Lower leg skin (tissue), 4 donors: ENCODE results near the gene IL11. TPM values are rescaled to one million over a fixed set of nuclear protein-coding genes. Genes with fewer than 3 reads are reported as not detected.
A peak's percentile ranks its signal among the peaks of the same experiment; 100 is the strongest.
"Not testable (repeated sequence)": the region's sequence is repeated elsewhere in the genome, so short reads cannot be mapped to it uniquely, and the experiment has no call there.

Source experiments
- DNase-seq, 2 donors: peaks; one replicate each; pipeline ENCODE4 v3.0.0-alpha.2; 2019; ENCODE audit warnings: low spot score in 2 of 2
- H3K4me3 ChIP-seq: fragments of 200-600 bp; sonication (generic); 2 replicates; pipeline ENCODE4 v1.5.1; 2017; ENCODE audit warnings: mild to moderate bottlenecking, low read depth; ENCODE audit not compliant: poor library complexity, severe bottlenecking
- POLR2A ChIP-seq, 2 donors: fragments of 450-650 bp; IDR thresholded peaks; one replicate each; pipeline ENCODE4 v1.6.1; 2016 to 2017; ENCODE audit warnings: antibody characterized with exemption in 2 of 2, mild to moderate bottlenecking in 1 of 2, moderate library complexity in 1 of 2
- WGBS, 2 donors: methylation state at CpG; one replicate each; pipeline ENCODE4 v1.1.5; 2018; 5-methylcytosine and 5-hydroxymethylcytosine counted together
- intact Hi-C: fragments of 100-400 bp; cut with DNase I; formaldehyde crosslinking; loops from one replicate; pipeline ENCODE4 v1.15.0; 2023; ENCODE audit warnings: low total_unique reads
- total RNA-seq, 4 donors: library from RNA; depleted of rRNA; stranded (reverse); fragments of >200 nt; gene quantifications; one replicate each; pipeline ENCODE4 v1.1.0, GENCODE V29; 2016
- TF ChIP-seq, protein P1 (sequence below), 3 donors: fragments of 450-650 bp; IDR thresholded peaks; one replicate each; pipeline ENCODE4 v1.5.1; 2016; ENCODE audit warnings: antibody characterized with exemption in 3 of 3, mild to moderate bottlenecking in 3 of 3, moderate library complexity in 2 of 3

The IL11 gene
- under 1 TPM in 3 of 4 donors, not detected in 1; 0.23 to 0.68 (median 0.46) TPM for total RNA-seq

DNA sequence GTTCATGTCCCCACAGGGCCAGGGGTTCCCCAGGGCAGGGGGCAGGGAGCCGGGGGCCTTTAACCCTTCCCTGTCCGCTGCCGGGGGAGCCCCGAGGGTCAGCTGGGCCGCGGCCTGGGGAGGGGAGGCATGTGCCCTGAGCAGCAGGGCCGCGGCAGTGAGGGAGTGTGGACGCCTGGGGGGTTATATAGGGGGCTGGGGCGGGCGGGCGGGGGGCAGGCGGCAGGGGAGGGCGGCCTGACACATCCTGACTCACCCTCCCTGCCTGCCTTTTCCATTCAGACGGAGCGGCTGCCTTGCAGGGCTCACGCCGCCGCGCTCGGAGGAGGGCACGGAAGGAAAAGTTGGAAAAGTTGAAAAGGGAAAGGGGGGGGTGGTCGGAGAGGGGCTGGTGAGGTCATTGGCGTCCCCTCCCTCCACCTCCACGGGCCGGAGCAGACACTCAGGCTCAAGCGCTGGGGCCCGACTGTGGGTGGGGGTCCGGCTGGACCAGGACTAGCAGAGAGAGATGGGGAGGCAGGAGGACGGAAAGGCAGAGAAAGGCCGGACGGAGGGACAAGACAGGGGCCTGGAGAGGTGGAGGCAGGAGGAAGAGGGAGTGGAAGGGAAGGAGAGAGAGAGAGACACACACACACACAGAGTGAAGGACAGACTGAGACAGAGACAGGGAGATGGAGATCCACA, at the start of gene IL11:
Gene IL11 (minus strand): TSS at position 159 of the 684 bp plus-strand sequence. CDS start 153 bp downstream, at position 6.
- DNase-seq, result no peak
- H3K4me3 ChIP-seq, result no peak within 1 kb of the TSS
- no peak for TF ChIP-seq POLR2A (IDR thresholded peaks at IDR 0.05)
- TF ChIP-seq, protein P1, sequence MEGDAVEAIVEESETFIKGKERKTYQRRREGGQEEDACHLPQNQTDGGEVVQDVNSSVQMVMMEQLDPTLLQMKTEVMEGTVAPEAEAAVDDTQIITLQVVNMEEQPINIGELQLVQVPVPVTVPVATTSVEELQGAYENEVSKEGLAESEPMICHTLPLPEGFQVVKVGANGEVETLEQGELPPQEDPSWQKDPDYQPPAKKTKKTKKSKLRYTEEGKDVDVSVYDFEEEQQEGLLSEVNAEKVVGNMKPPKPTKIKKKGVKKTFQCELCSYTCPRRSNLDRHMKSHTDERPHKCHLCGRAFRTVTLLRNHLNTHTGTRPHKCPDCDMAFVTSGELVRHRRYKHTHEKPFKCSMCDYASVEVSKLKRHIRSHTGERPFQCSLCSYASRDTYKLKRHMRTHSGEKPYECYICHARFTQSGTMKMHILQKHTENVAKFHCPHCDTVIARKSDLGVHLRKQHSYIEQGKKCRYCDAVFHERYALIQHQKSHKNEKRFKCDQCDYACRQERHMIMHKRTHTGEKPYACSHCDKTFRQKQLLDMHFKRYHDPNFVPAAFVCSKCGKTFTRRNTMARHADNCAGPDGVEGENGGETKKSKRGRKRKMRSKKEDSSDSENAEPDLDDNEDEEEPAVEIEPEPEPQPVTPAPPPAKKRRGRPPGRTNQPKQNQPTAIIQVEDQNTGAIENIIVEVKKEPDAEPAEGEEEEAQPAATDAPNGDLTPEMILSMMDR (IDR thresholded peaks at IDR 0.05), result no peak
- intact Hi-C loops, result no loop called here
- 8 to 13% methylated on average over 23 to 26 of the region's 32 CpGs for WGBS, 2 donors

DNA sequence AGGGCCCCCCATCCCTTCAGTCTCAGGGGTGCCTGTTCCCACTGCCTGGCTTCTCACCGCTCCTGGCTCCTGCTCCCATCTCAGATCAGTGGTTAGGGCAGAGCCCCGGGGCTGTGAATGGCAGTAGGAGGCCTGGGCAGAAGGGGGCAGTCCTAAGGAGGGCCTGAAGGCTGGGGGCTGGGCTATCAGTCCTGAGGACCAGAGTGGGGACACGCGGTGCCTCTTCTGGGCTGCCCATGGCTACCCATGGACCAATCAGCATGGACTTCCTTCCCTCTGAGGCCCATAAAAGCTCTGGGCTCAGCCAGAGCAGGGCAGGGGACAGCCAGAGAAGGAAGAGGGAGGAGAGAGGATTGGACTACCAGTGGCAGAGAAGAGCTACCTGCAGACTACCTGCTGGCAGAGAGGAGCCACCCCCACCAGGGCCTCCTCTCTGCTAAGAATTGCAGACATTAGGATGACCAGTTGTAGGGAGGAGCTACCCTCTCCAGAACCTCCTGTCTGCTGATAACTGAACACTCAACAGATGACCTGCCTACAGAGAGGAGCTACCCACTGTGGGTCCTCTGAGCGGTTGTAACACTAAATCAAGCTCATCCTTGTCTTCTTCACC, 49.5 kb upstream of the IL11 start:
- no peak overlapping the region for H3K4me3 ChIP-seq
- DNase-seq, result no peak
- TF ChIP-seq, protein P1 (IDR thresholded peaks at IDR 0.05), result no peak
- no peak for TF ChIP-seq POLR2A (IDR thresholded peaks at IDR 0.05)
- intact Hi-C loops, result no loop called here
- 73% methylated on average over 5 of the region's 5 CpGs for WGBS, 2 donors

DNA sequence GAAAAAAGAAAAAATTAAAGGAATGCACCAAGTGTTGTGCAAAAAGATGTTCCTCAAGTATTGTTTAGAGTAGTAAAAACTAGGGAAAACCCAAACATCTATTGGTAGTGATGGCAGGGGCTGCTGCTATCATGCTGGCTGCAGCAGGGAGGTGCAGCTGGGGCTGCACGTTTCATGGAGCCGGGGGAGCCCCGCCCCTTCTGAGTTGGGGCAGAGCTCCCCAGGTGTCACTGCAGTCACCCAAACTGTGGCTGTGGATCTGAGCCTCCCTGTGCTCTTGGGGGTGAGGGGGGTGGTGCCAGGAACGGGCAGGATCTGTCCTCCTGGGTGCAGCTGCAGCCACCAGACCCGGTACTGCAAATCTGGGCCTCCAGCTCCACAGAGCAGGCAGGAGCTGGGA, 48.8 kb upstream of the IL11 start:
- no peak overlapping the region for H3K4me3 ChIP-seq
- no peak for DNase-seq
- WGBS, 2 donors, result 52 to 55% methylated on average over 4 to 5 of the region's 5 CpGs
- intact Hi-C loops, result no loop called here
- TF ChIP-seq, protein P1 (IDR thresholded peaks at IDR 0.05), result no peak
- TF ChIP-seq POLR2A (IDR thresholded peaks at IDR 0.05), result no peak

DNA sequence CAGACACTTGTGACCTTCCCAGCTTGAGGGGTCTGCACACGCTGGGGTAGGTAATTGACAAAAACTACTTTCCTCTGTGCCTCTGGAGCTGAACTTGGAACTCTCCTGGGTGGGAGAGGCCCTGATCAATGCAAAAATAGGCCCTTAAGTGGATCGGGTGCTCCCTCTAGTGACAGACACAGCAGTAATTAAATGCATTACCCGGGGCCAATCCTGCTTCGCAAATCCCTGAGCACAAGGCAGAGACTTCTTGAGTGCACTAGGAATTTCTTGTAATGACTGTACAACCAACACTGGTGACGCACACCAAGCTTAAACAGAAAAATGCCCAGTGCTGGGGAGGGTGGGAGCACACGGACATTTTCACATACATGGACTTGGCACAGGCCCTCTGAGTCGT, 47.9 kb upstream of the IL11 start:
- TF ChIP-seq, protein P1 (IDR thresholded peaks at IDR 0.05), result no peak
- no peak for TF ChIP-seq POLR2A (IDR thresholded peaks at IDR 0.05)
- peak in 1 of 2 donors; percentile 30 for DNase-seq
- WGBS, 2 donors, result 13 to 14% methylated on average over 6 to 7 of the region's 7 CpGs
- intact Hi-C loops, result no loop called here
- H3K4me3 ChIP-seq, result no peak overlapping the region

DNA sequence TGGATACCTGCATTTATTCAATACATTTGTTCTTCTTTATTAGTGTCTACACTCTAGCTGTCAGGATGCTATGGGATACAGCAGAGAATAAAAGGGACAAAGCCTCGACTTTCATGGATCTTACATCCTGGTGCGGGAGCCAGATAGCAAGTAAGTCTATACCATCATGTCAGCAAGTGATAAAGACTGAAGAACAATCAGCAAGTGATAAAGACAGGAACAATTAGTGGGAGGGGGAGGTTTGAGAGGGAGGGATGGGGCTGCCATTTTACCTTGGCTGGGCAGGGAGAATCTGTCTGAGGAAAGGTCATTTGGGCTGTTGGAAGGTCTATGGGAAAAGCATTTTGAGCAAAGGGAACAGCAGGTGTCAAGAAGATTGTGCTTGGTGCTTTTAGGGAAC, 39.9 kb upstream of the IL11 start:
- WGBS, 2 donors, result 96 to 98% methylated on average over 2 of the region's 2 CpGs
- intact Hi-C loops, result no loop called here
- no peak overlapping the region for H3K4me3 ChIP-seq
- TF ChIP-seq, protein P1 (IDR thresholded peaks at IDR 0.05), result no peak
- no peak for TF ChIP-seq POLR2A (IDR thresholded peaks at IDR 0.05)
- DNase-seq, result no peak

DNA sequence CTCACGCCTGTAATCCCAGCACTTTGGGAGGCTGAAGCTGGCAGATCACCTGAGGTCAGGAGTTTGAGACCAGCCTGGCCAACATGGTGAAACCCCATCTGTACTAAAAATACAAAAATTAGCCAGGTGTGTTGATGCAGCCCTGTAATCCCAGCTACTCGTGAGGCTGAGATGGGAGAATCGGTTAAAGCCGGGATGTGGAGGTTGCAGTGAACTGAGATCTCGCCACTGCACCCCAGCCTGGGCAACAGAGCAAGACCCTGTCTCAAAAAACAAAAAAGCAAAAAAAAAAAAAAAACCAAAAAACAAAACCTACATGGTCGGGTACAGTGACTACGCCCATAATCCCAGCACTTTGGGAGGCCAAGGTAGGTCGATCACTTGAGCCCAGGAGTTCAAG, 38.9 kb upstream of the IL11 start:
- 89 to 91% methylated on average over 8 of the region's 8 CpGs for WGBS, 2 donors
- intact Hi-C loops, result loop anchor here (5.0 kb wide), 1 partner anchor 233 kb away; the partner anchor contains the start of genes ZNF580 and ZNF581
- H3K4me3 ChIP-seq, DNase-seq: not testable (repeated sequence)
